Measurements from ENCODE around the gene SLC13A3. TPM values are rescaled to one million over a fixed set of nuclear protein-coding genes. Genes with fewer than 3 reads are reported as not detected.

Gene SLC13A3
- total RNA-seq, 1 donor, result 0.10 TPM

GRCh38 chr20:46649965-46650542 is 1.2 kb downstream of the SLC13A3 start:
- H3K4me1 ChIP-seq (ENCODE audit: insufficient read depth, low read length), result no peaks in the 10 kb centered on the region
- H3K9me3 ChIP-seq (ENCODE audit: low read depth, low read length), result no peaks in the 10 kb centered on the region
- H3K4me3 ChIP-seq (ENCODE audit: low read length), result no peak overlapping the region
- H3K27me3 ChIP-seq (ENCODE audit: insufficient read depth, low read length), result peaks cover 40% of the 10 kb centered on the region

- no peaks in the 10 kb centered on the region for H3K4me1 ChIP-seq (ENCODE audit: insufficient read depth, low read length)
- no peaks in the 10 kb centered on the region for H3K9me3 ChIP-seq (ENCODE audit: low read depth, low read length)
- no peak overlapping the region for H3K4me3 ChIP-seq (ENCODE audit: low read length)
- H3K27me3 ChIP-seq (ENCODE audit: insufficient read depth, low read length), result peaks cover 40% of the 10 kb centered on the region
Measured at GRCh38 chr20:46649650-46649949, 1.7 kb downstream of the SLC13A3 start.

- H3K4me3 ChIP-seq (ENCODE audit: low read length), result no peak overlapping the region
- H3K27me3 ChIP-seq (ENCODE audit: insufficient read depth, low read length), result peaks cover 40% of the 10 kb centered on the region
- H3K4me1 ChIP-seq (ENCODE audit: insufficient read depth, low read length), result no peaks in the 10 kb centered on the region
- no peaks in the 10 kb centered on the region for H3K9me3 ChIP-seq (ENCODE audit: low read depth, low read length)
Measured at GRCh38 chr20:46648903-46649649, 2.2 kb downstream of the SLC13A3 start.

GRCh38 chr20:46647469-46647868 is 3.8 kb downstream of the SLC13A3 start:
- peaks cover 27% of the 10 kb centered on the region for H3K27me3 ChIP-seq (ENCODE audit: insufficient read depth, low read length)
- no peaks in the 10 kb centered on the region for H3K4me1 ChIP-seq (ENCODE audit: insufficient read depth, low read length)
- H3K9me3 ChIP-seq (ENCODE audit: low read depth, low read length), result no peaks in the 10 kb centered on the region
- no peak overlapping the region for H3K4me3 ChIP-seq (ENCODE audit: low read length)

- Histone ChIP-seq H3K4me1 (ENCODE audit: insufficient read depth, low read length) (no peaks in the 10 kb centered on the region), H3K9me3 (ENCODE audit: low read depth, low read length) (no peaks in the 10 kb centered on the region), H3K4me3 (ENCODE audit: low read length) (no peak overlapping the region), H3K27me3 (ENCODE audit: insufficient read depth, low read length) (peaks cover 22% of the 10 kb centered on the region)
Measured at GRCh38 chr20:46646659-46647380, 4.4 kb downstream of the SLC13A3 start.

- Histone ChIP-seq H3K9me3 (ENCODE audit: low read depth, low read length) (no peaks in the 10 kb centered on the region), H3K4me3 (ENCODE audit: low read length) (no peak overlapping the region), H3K4me1 (ENCODE audit: insufficient read depth, low read length) (no peaks in the 10 kb centered on the region), H3K27me3 (ENCODE audit: insufficient read depth, low read length) (peaks cover 16% of the 10 kb centered on the region)
Measured at GRCh38 chr20:46646122-46646521, 5.1 kb downstream of the SLC13A3 start.

- Histone ChIP-seq H3K27me3 (ENCODE audit: insufficient read depth, low read length) (peaks cover 5% of the 10 kb centered on the region), H3K4me1 (ENCODE audit: insufficient read depth, low read length) (no peaks in the 10 kb centered on the region), H3K4me3 (ENCODE audit: low read length) (no peak overlapping the region), H3K9me3 (ENCODE audit: low read depth, low read length) (no peaks in the 10 kb centered on the region)
Measured at GRCh38 chr20:46644733-46645132, 6.5 kb downstream of the SLC13A3 start.

GRCh38 chr20:46644160-46644559 is 7.1 kb downstream of the SLC13A3 start:
- Histone ChIP-seq H3K27me3 (ENCODE audit: insufficient read depth, low read length) (peaks cover 2% of the 10 kb centered on the region), H3K4me1 (ENCODE audit: insufficient read depth, low read length) (no peaks in the 10 kb centered on the region), H3K9me3 (ENCODE audit: low read depth, low read length) (no peaks in the 10 kb centered on the region), H3K4me3 (ENCODE audit: low read length) (no peak overlapping the region)

- H3K4me1 ChIP-seq (ENCODE audit: insufficient read depth, low read length), result no peaks in the 10 kb centered on the region
- H3K27me3 ChIP-seq (ENCODE audit: insufficient read depth, low read length), result no peaks in the 10 kb centered on the region
- no peaks in the 10 kb centered on the region for H3K9me3 ChIP-seq (ENCODE audit: low read depth, low read length)
- no peak overlapping the region for H3K4me3 ChIP-seq (ENCODE audit: low read length)
Measured at GRCh38 chr20:46642969-46643343, 8.3 kb downstream of the SLC13A3 start.

GRCh38 chr20:46642265-46642968 is 8.8 kb downstream of the SLC13A3 start:
- Histone ChIP-seq H3K9me3 (ENCODE audit: low read depth, low read length) (no peaks in the 10 kb centered on the region), H3K27me3 (ENCODE audit: insufficient read depth, low read length) (no peaks in the 10 kb centered on the region), H3K4me1 (ENCODE audit: insufficient read depth, low read length) (no peaks in the 10 kb centered on the region), H3K4me3 (ENCODE audit: low read length) (no peak overlapping the region)

GRCh38 chr20:46641424-46641823 is 9.8 kb downstream of the SLC13A3 start:
- no peaks in the 10 kb centered on the region for H3K9me3 ChIP-seq (ENCODE audit: low read depth, low read length)
- no peaks in the 10 kb centered on the region for H3K4me1 ChIP-seq (ENCODE audit: insufficient read depth, low read length)
- no peaks in the 10 kb centered on the region for H3K27me3 ChIP-seq (ENCODE audit: insufficient read depth, low read length)
- no peak overlapping the region for H3K4me3 ChIP-seq (ENCODE audit: low read length)

- H3K4me3 ChIP-seq (ENCODE audit: low read length), result no peak overlapping the region
- H3K9me3 ChIP-seq (ENCODE audit: low read depth, low read length), result no peaks in the 10 kb centered on the region
- no peaks in the 10 kb centered on the region for H3K27me3 ChIP-seq (ENCODE audit: insufficient read depth, low read length)
- no peaks in the 10 kb centered on the region for H3K4me1 ChIP-seq (ENCODE audit: insufficient read depth, low read length)
Measured at GRCh38 chr20:46640536-46641311, 10.5 kb downstream of the SLC13A3 start.

- H3K4me1 ChIP-seq (ENCODE audit: insufficient read depth, low read length), result no peaks in the 10 kb centered on the region
- H3K27me3 ChIP-seq (ENCODE audit: insufficient read depth, low read length), result no peaks in the 10 kb centered on the region
- H3K9me3 ChIP-seq (ENCODE audit: low read depth, low read length), result no peaks in the 10 kb centered on the region
- no peak overlapping the region for H3K4me3 ChIP-seq (ENCODE audit: low read length)
Measured at GRCh38 chr20:46640044-46640443, 11.2 kb downstream of the SLC13A3 start.

GRCh38 chr20:46639587-46639986 is 11.7 kb downstream of the SLC13A3 start:
- Histone ChIP-seq H3K27me3 (ENCODE audit: insufficient read depth, low read length) (no peaks in the 10 kb centered on the region), H3K4me3 (ENCODE audit: low read length) (no peak overlapping the region), H3K4me1 (ENCODE audit: insufficient read depth, low read length) (no peaks in the 10 kb centered on the region), H3K9me3 (ENCODE audit: low read depth, low read length) (no peaks in the 10 kb centered on the region)

- Histone ChIP-seq H3K27me3 (ENCODE audit: insufficient read depth, low read length) (no peaks in the 10 kb centered on the region), H3K4me1 (ENCODE audit: insufficient read depth, low read length) (no peaks in the 10 kb centered on the region), H3K9me3 (ENCODE audit: low read depth, low read length) (no peaks in the 10 kb centered on the region), H3K4me3 (ENCODE audit: low read length) (no peak overlapping the region)
Measured at GRCh38 chr20:46638898-46639274, 12.4 kb downstream of the SLC13A3 start.

All from mononuclear cell (primary cell).